GM19397 (cell line): ENCODE data around the gene DNAJC5.
A peak's percentile ranks its signal among the peaks of the same experiment; 100 is the strongest.
"Not testable (repeated sequence)": the region's sequence is repeated elsewhere in the genome, so short reads cannot be mapped to it uniquely, and the experiment has no call there.

ENCODE experiments used
- ATAC-seq: cut with Tn5 transposase; IDR thresholded peaks from one replicate; pipeline ENCODE4 v1.9.1; 2021; ENCODE audit warnings: mild to moderate bottlenecking, moderate library complexity; ENCODE audit not compliant: unreplicated experiment

DNAJC5 gene, protein sequence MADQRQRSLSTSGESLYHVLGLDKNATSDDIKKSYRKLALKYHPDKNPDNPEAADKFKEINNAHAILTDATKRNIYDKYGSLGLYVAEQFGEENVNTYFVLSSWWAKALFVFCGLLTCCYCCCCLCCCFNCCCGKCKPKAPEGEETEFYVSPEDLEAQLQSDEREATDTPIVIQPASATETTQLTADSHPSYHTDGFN

GRCh38 chr20:63894358-63895201 is at the start of gene DNAJC5:
DNAJC5 (plus strand) TSS chr20:63895126; CDS start chr20:63928346, 33,220 bp downstream.
- peak; percentile 85 for ATAC-seq

GRCh38 chr20:63846128-63846771 is 48.7 kb upstream of the DNAJC5 start:
- no peak for ATAC-seq

DNA sequence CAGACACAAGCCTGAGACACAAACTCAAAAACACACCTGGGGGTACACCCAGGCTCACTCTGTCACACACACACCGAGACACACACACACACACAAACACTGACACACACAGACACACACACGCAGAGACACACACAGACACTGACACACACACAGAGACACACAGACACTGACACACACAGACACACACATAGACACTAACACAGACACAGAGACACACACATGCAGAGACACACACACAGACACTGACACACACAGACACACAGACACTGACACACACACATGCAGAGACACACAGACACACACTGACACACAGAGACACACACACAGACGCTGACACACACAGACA is 48.1 kb upstream of the DNAJC5 start:
- no peak for ATAC-seq

- ATAC-seq: no peak
Observed at GRCh38 chr20:63847237-63848002, 47.5 kb upstream of the DNAJC5 start.

DNA sequence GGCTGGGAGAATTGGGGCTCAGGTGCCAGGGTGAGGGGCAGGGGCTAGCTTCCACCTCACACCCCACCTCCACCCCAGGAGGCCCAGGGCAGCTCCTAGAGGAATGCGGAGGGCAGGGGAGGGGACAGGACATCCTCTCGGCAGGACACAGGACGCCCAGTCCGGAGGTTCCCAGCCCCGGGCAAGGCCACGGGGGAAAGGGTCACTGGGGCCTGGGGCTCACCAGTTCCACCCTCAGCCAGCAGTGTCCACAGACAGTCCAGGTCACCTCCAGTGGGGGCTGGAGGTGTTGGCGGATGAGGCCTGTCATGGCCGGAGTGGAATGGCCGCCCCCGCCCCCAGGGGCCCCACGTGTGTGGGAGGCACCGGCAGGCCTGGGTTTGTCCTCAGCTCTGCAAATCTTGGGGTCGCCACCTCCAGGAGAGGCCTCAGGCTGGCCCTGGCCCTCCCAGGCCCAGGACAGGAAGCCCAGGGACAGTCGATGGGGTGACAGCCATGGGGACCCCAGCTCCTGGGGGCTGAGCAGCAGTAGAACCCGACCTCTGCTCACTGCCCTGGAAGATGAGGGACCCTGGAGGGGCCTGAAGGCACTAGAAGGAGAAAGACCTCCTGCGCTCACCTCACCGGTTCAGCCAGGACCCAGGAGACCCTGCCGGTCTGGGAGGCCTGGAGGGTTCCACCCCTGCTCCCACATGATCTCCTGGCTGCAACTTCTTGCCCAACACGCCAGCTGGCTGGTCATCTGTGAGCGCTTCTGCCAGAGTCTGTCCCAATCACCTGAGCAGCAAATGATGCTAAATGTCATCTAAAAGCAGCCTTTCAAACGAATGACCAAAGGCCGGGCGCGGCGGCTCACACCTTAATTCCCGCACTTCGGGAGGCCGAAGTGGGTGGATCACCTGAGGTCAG is 46.7 kb upstream of the DNAJC5 start:
- ATAC-seq: no peak

DNA sequence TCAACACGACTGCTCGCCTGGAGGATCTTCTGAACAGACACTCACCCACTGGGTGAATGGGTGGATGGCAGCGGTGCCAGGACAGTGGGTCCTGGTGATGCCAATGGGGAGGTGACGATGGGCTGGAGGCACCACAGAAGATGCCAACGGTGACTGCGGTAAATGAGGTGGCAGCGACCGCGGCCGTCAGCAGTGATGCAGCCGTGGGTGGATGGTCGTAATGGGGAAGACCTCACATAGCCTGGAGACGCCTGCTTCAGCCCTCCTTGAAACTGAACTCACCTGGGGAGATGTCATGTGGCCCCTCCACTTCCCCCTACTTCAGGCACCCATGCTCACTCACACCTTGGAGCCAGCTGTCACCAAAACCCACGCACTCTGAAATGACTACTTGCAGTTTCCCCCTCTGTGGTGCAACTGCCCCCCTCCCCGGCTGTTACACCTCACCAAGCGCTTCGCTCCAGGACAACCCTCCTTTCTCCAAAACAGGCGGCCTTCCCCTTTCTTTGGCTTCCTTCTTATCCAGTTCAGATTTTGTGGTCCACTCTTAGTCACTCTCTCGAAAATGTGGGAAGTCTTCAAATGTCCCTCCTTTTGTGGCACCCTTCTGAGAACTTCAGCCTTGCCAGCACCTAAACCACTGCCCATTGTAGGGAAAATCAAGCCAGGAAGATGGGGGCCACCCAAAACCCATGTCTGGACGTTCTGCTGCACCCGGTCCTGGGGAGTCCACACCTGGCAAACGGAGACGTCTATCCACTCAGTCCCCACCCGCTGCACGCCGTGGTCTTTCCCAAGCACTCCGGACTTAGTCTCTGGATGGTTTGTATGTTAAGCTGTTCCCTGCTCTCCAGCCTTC is 44.0 kb upstream of the DNAJC5 start:
- ATAC-seq: peak; percentile 69

DNA sequence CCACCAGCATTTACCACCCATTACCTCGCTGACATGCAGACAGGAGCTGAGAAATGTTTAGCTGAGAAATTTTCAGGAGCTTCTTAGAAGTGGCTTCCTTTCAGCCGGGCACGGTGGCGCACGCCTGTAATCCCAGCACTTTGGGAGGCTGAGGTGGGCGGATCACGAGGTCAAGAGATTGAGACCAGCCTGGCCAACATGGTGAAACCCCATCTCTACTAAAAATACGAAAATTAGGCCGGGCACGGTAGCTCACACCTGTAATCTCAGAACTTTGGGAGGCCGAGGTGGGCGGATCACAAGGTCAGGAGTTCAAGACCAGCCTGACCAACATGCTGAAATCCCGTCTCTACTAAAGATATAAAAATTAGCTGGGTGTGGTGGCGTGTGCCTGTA is 43.4 kb upstream of the DNAJC5 start:
- not testable (repeated sequence) for ATAC-seq

DNA sequence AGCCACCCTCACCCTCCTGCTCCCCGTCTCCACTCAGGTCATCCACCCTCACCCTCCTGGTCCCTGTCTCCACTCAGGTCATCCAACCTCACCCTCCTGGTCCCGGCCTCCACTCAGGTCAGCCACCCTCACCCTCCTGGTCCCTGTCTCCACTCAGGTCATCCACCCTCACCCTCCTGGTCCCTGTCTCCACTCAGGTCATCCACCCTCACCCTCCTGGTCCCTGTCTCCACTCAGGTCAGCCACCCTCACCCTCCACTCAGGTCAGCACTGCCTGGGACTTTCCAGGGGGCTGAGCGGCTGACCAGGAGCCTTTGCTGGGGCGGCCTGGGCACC is 41.2 kb upstream of the DNAJC5 start:
- not testable (repeated sequence) for ATAC-seq

DNA sequence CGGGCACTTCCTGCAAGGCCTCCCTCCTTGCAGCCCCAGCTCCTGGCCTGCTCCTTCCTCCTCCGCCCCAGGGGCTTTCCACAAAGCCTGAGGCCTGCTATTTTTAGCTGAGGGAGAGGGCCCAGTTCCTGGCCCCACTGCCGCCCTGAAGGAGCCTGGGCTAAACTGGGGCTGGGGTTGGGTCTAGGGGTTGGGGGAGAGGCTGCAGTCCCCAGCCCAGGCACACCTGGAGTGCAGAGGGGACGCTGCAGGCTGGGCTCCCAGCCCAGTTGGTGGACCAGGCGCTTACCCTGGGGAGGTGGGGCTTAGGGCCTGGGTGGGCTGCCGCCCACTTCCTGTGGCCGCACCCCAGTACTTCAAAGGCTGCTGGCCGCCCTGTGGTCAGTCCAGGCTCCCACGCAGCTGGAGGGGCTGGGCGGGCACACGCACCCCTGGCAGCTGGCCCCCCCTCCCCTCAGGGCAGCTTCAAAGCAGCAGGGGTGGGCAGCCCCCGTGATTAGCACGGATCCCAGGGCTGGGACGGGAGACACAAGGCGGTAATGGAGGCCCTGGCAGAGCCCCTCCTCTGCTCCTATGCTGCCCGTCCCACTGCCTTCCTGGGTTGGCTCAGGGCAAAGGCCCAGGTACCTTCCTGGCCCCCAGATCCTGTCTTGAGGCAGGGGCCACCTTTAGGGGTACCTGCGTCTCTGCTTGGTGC is 40.7 kb upstream of the DNAJC5 start:
- ATAC-seq: no peak

DNA sequence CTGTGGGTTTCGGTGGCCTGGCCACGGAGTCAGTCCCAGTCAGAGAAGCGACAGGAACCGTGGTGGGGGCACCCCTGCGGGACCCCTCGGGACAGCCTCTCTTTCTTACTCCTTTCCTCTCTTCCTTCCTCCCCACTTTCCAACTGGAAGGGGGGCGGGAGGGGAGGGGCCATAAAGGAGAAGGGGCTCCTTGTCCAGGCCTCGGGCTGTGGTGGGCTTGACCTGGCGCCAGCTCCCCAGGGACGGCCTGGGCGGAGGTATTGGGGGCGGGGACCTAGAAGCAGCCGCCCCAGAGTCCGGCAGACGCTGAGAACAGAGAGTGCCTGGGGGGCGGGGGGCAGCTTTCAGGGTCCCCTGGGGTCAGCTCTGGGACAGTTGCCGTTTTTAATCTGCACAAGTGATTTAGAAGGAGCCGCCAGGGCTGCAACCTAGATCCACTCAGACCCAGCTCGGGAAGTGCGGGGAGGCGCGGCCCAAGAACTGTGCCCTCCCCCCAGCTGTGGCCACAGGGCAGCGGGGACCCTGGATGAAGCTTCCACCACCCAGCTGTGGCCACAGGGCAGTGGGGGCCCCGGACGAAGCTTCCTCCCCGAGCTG is 40.1 kb upstream of the DNAJC5 start:
- ATAC-seq: no peak

- no peak for ATAC-seq
Observed at GRCh38 chr20:63855363-63856097, 39.4 kb upstream of the DNAJC5 start.

- ATAC-seq: no peak
Observed at GRCh38 chr20:63856098-63856511, 38.8 kb upstream of the DNAJC5 start.

GRCh38 chr20:63857764-63858392 is 37.0 kb upstream of the DNAJC5 start:
- ATAC-seq: no peak

- no peak for ATAC-seq
Observed at GRCh38 chr20:63858393-63859165, 36.3 kb upstream of the DNAJC5 start.

GRCh38 chr20:63859166-63859699 is 35.7 kb upstream of the DNAJC5 start:
- ATAC-seq: no peak

GRCh38 chr20:63860325-63861051 is 34.4 kb upstream of the DNAJC5 start:
- ATAC-seq: no peak
